Activated CD4-positive, alpha-beta memory T cell treated with anti-CD3 and anti-CD28 coated beads for 36 hours (primary cell): ENCODE data around the gene KIF17. TPM values are rescaled to one million over a fixed set of nuclear protein-coding genes. Genes with fewer than 3 reads are reported as not detected.

Experiments
- CTCF ChIA-PET: fragments of 350-600 bp; sonication (Branson Sonifier 250); formaldehyde crosslinking; loops from one replicate; lab custom pipeline; 2021; ENCODE audit warnings: antibody characterized with exemption, inconsistent platforms; lab: Charles Lee
- POLR2A ChIA-PET: fragments of 350-600 bp; sonication (Branson Sonifier 250); formaldehyde crosslinking; loops from one replicate; lab custom pipeline; 2021; ENCODE audit warnings: antibody characterized with exemption; lab: Charles Lee
- DNase-seq: peaks from one replicate; pipeline ENCODE4 v3.0.0-alpha.2; 2020
- H3K27ac Mint-ChIP-seq: one replicate; pipeline ENCODE4 v1.8.0; 2021; ENCODE audit warnings: mixed read lengths
- H3K27me3 Mint-ChIP-seq: one replicate; pipeline ENCODE4 v1.8.0; 2021; ENCODE audit warnings: mixed read lengths
- H3K36me3 Mint-ChIP-seq: one replicate; pipeline ENCODE4 v1.8.0; 2021; ENCODE audit warnings: mixed read lengths
- H3K4me1 Mint-ChIP-seq: one replicate; pipeline ENCODE4 v1.8.0; 2021; ENCODE audit warnings: low read depth, mixed read lengths
- H3K4me3 Mint-ChIP-seq: one replicate; pipeline ENCODE4 v1.8.0; 2021; ENCODE audit warnings: mild to moderate bottlenecking, mixed read lengths
- H3K9me3 Mint-ChIP-seq: one replicate; pipeline ENCODE4 v1.8.0; 2021; ENCODE audit warnings: mixed read lengths
- intact Hi-C: fragments of 100-400 bp; cut with micrococcal nuclease; formaldehyde crosslinking; loops from one replicate; pipeline ENCODE4 v1.15.1; 2023
- total RNA-seq, 2 experiments: library from RNA; stranded (reverse); gene quantifications; one replicate each; pipeline ENCODE4 v1.2.3, GENCODE V29; 2021

KIF17 gene
- total RNA-seq, 2 experiments from 2014 or later = not detected

GRCh38 chr1:20626098-20626427 is 91.7 kb downstream of the KIF17 start:
- intact Hi-C loops = no loop called here
- H3K36me3 Mint-ChIP-seq = no peaks in the 10 kb centered on the region
- H3K27ac Mint-ChIP-seq = no peak overlapping the region
- peaks cover 10% of the 10 kb centered on the region for H3K27me3 Mint-ChIP-seq
- no peaks in the 10 kb centered on the region for H3K4me1 Mint-ChIP-seq
- DNase-seq = no peak
- POLR2A ChIA-PET = no interaction called here
- H3K9me3 Mint-ChIP-seq = peaks cover 2% of the 10 kb centered on the region
- H3K4me3 Mint-ChIP-seq = no peak overlapping the region
- CTCF ChIA-PET = interaction anchor here (2.3 kb wide), 1 partner anchor 8 kb away, joined by 9 read pairs; the partner anchor contains the start of gene PINK1

GRCh38 chr1:20625176-20626097 is 92.4 kb downstream of the KIF17 start:
- ChIA-PET POLR2A (no interaction called here), CTCF (interaction anchor here (0.8 to 2.3 kb wide), 2 partner anchors 9 to 100 kb away, joined by 3 to 9 read pairs; partner anchors contain the start of gene PINK1)
- peaks cover 10% of the 10 kb centered on the region for H3K27me3 Mint-ChIP-seq
- no peak for DNase-seq
- intact Hi-C loops = no loop called here
- H3K4me3 Mint-ChIP-seq = no peak overlapping the region
- peaks cover 2% of the 10 kb centered on the region for H3K9me3 Mint-ChIP-seq
- H3K36me3 Mint-ChIP-seq = no peaks in the 10 kb centered on the region
- H3K4me1 Mint-ChIP-seq = no peaks in the 10 kb centered on the region
- no peak overlapping the region for H3K27ac Mint-ChIP-seq

- Mint-ChIP-seq H3K9me3 (peaks cover 2% of the 10 kb centered on the region), H3K27ac (no peak overlapping the region), H3K27me3 (peaks cover 12% of the 10 kb centered on the region), H3K4me1 (no peaks in the 10 kb centered on the region), H3K36me3 (no peaks in the 10 kb centered on the region), H3K4me3 (no peak overlapping the region)
- DNase-seq = no peak
- ChIA-PET POLR2A (no interaction called here), CTCF (interaction anchor here (0.8 to 2.3 kb wide), 2 partner anchors 9 to 100 kb away, joined by 3 to 9 read pairs; partner anchors contain the start of gene PINK1)
- intact Hi-C loops = no loop called here
These were observed 93.1 kb downstream of the KIF17 start for GRCh38 chr1:20624709-20625108.

GRCh38 chr1:20621012-20621411 is 96.8 kb downstream of the KIF17 start:
- Mint-ChIP-seq H3K27me3 (peaks cover 4% of the 10 kb centered on the region), H3K36me3 (no peaks in the 10 kb centered on the region), H3K9me3 (no peaks in the 10 kb centered on the region), H3K4me3 (no peak overlapping the region), H3K4me1 (peaks cover 4% of the 10 kb centered on the region), H3K27ac (no peak overlapping the region)
- POLR2A ChIA-PET = no interaction called here
- no peak for DNase-seq
- CTCF ChIA-PET = interaction anchor here (0.6 to 2.6 kb wide), 2 partner anchors 12 to 47 kb away, joined by 4 to 8 read pairs; partner anchors contain the start of gene PINK1
- intact Hi-C loops = no loop called here

GRCh38 chr1:20619999-20620398 is 97.8 kb downstream of the KIF17 start:
- no peak overlapping the region for H3K4me3 Mint-ChIP-seq
- POLR2A ChIA-PET = no interaction called here
- no peaks in the 10 kb centered on the region for H3K9me3 Mint-ChIP-seq
- H3K36me3 Mint-ChIP-seq = no peaks in the 10 kb centered on the region
- H3K27me3 Mint-ChIP-seq = peaks cover 2% of the 10 kb centered on the region
- CTCF ChIA-PET = interaction anchor here (2.6 kb wide), 1 partner anchor 13 kb away, joined by 8 read pairs; the partner anchor contains the start of gene PINK1
- DNase-seq = no peak
- H3K4me1 Mint-ChIP-seq = peaks cover 4% of the 10 kb centered on the region
- H3K27ac Mint-ChIP-seq = no peak overlapping the region
- intact Hi-C loops = no loop called here

- H3K36me3 Mint-ChIP-seq = no peaks in the 10 kb centered on the region
- H3K27me3 Mint-ChIP-seq = peaks cover 2% of the 10 kb centered on the region
- ChIA-PET POLR2A (no interaction called here), CTCF (interaction anchor here (1.3 to 2.6 kb wide), 2 partner anchors 15 to 22 kb away, joined by 3 to 8 read pairs; partner anchors contain the start of gene PINK1)
- H3K9me3 Mint-ChIP-seq = no peaks in the 10 kb centered on the region
- H3K4me3 Mint-ChIP-seq = no peak overlapping the region
- H3K4me1 Mint-ChIP-seq = peaks cover 4% of the 10 kb centered on the region
- no peak overlapping the region for H3K27ac Mint-ChIP-seq
- no peak for DNase-seq
- intact Hi-C loops = no loop called here
These were observed 99.3 kb downstream of the KIF17 start for GRCh38 chr1:20618550-20618949.

- no peak for DNase-seq
- no peak overlapping the region for H3K4me3 Mint-ChIP-seq
- intact Hi-C loops = no loop called here
- peaks cover 5% of the 10 kb centered on the region for H3K27me3 Mint-ChIP-seq
- no peak overlapping the region for H3K27ac Mint-ChIP-seq
- POLR2A ChIA-PET = no interaction called here
- H3K4me1 Mint-ChIP-seq = peaks cover 4% of the 10 kb centered on the region
- CTCF ChIA-PET = no interaction called here
- no peaks in the 10 kb centered on the region for H3K9me3 Mint-ChIP-seq
- H3K36me3 Mint-ChIP-seq = no peaks in the 10 kb centered on the region
These were observed 100.8 kb downstream of the KIF17 start for GRCh38 chr1:20616847-20617487.

GRCh38 chr1:20615946-20616846 is 101.6 kb downstream of the KIF17 start:
- Mint-ChIP-seq H3K4me1 (peaks cover 4% of the 10 kb centered on the region), H3K9me3 (no peaks in the 10 kb centered on the region)

GRCh38 chr1:20614131-20614579 is 103.7 kb downstream of the KIF17 start:
- ChIA-PET CTCF (no interaction called here), POLR2A (no interaction called here)
- intact Hi-C loops = no loop called here
- DNase-seq = no peak
- Mint-ChIP-seq H3K36me3 (no peaks in the 10 kb centered on the region), H3K27ac (no peak overlapping the region), H3K27me3 (peaks cover 3% of the 10 kb centered on the region), H3K4me3 (no peak overlapping the region), H3K4me1 (peaks cover 4% of the 10 kb centered on the region), H3K9me3 (no peaks in the 10 kb centered on the region)

More at GRCh38 chr1:20615946-20616846, 101.6 kb downstream of the KIF17 start:
- H3K27me3 Mint-ChIP-seq = peaks cover 5% of the 10 kb centered on the region
- no peak overlapping the region for H3K4me3 Mint-ChIP-seq
- intact Hi-C loops = no loop called here
- POLR2A ChIA-PET = no interaction called here
- no peaks in the 10 kb centered on the region for H3K36me3 Mint-ChIP-seq
- H3K27ac Mint-ChIP-seq = no peak overlapping the region
- CTCF ChIA-PET = no interaction called here
- DNase-seq = no peak
